GM12878 (cell line): ENCODE data around the gene AGPAT4. TPM values are rescaled to one million over a fixed set of nuclear protein-coding genes. Genes with fewer than 3 reads are reported as not detected.
"Not testable (repeated sequence)": the region's sequence is repeated elsewhere in the genome, so short reads cannot be mapped to it uniquely, and the experiment has no call there.

ENCODE experiments used
- ATAC-seq: fragments of 200-7000 bp; cut with Tn5 transposase; 3 replicates; pipeline ENCODE4 v1.9.1; 2020; ENCODE audit warnings: mild to moderate bottlenecking, moderate library complexity
- BruUV-seq: library from RNA; stranded (reverse); fragments of 400-500 nt; replicated peaks from 2 replicates; lab custom pipeline; 2021; lab: Mats Ljungman, UMichigan
- CTCF ChIA-PET: fragments of 300-600 bp; sonication (Branson Sonifier 250); formaldehyde crosslinking; extraction: SDS; loops from one replicate; lab custom pipeline; 2021; ENCODE audit warnings: inconsistent platforms; lab: Yijun Ruan, JAX
- POLR2A ChIA-PET: fragments of 350-600 bp; formaldehyde crosslinking; extraction: SDS; loops from one replicate; lab custom pipeline; 2021; ENCODE audit warnings: inconsistent platforms; lab: Charles Lee
- RAD21 ChIA-PET: fragments of 300-600 bp; sonication (Branson Sonifier 250); formaldehyde crosslinking; loops from one replicate; lab custom pipeline; 2023; ENCODE audit warnings: antibody characterized with exemption; ENCODE audit not compliant: unreplicated experiment; lab: Charles Lee
- SMC1A ChIA-PET: fragments of 300-600 bp; sonication (Branson Sonifier 250); formaldehyde crosslinking; loops from one replicate; lab custom pipeline; 2023; ENCODE audit not compliant: unreplicated experiment, uncharacterized antibody; lab: Charles Lee
- DNase-seq: peaks from one replicate; pipeline ENCODE4 v3.0.0-alpha.2; 2011; ENCODE audit warnings: low read depth, low spot score
- FAIRE-seq: peaks from 3 replicates; lab custom pipeline; 2011; peaks lifted over from hg19 to GRCh38; lab: Jason Lieb, UNC
- H2AFZ ChIP-seq: 2 replicates; pipeline ENCODE4 v1.6.0; 2011; ENCODE audit warnings: low read depth, low read length, control low read depth; ENCODE audit not compliant: control insufficient read depth
- H3K27ac ChIP-seq: 2 replicates; pipeline ENCODE4 v1.5.1; 2011; ENCODE audit warnings: control low read depth; ENCODE audit not compliant: control insufficient read depth, insufficient read depth
- H3K27me3 ChIP-seq, 2 experiments: replicated peaks in 1 of 2; 2 replicates each; pipeline versions ENCODE4 v1.6.0 to v1.6.1; 2011; ENCODE audit warnings: low read length in 1 of 2; ENCODE audit not compliant: control insufficient read depth in 2 of 2, insufficient read depth in 2 of 2
- H3K36me3 ChIP-seq, 2 experiments: 2 replicates each; pipeline ENCODE4 v1.5.1; 2011; ENCODE audit warnings: low read length in 1 of 2; ENCODE audit not compliant: control insufficient read depth in 2 of 2, insufficient read depth in 2 of 2
- H3K4me1 ChIP-seq: 2 replicates; pipeline ENCODE4 v1.6.1; 2011; ENCODE audit warnings: mild to moderate bottlenecking, low read length, moderate library complexity, mixed read lengths; ENCODE audit not compliant: control insufficient read depth, insufficient read depth
- H3K4me2 ChIP-seq: 2 replicates; pipeline ENCODE4 v1.6.0; 2011; ENCODE audit warnings: control low read depth; ENCODE audit not compliant: control insufficient read depth, insufficient read depth
- H3K4me3 ChIP-seq: fragments of 200-600 bp; sonication (generic); 2 replicates; pipeline ENCODE4 v1.5.1; 2016
- H3K79me2 ChIP-seq: 2 replicates; pipeline ENCODE4 v1.6.0; 2011; ENCODE audit warnings: low read length; ENCODE audit not compliant: control insufficient read depth, insufficient read depth
- H3K9ac ChIP-seq: 2 replicates; pipeline ENCODE4 v1.8.0; 2011; ENCODE audit warnings: low read length, control low read depth, mixed read lengths; ENCODE audit not compliant: control insufficient read depth, insufficient read depth
- H3K9me3 ChIP-seq: replicated peaks from 3 replicates; pipeline ENCODE4 v1.5.1; 2011; ENCODE audit warnings: mild to moderate bottlenecking, low read length; ENCODE audit not compliant: control insufficient read depth, insufficient read depth
- H4K20me1 ChIP-seq: 2 replicates; pipeline ENCODE4 v1.6.0; 2011; ENCODE audit not compliant: control insufficient read depth, insufficient read depth
- CREB1 ChIP-seq: IDR thresholded peaks from 2 replicates; pipeline ENCODE4 v1.6.1; 2012; ENCODE audit warnings: low read depth, mild to moderate bottlenecking, inconsistent platforms
- DPF2 ChIP-seq: fragments of 450-650 bp; IDR thresholded peaks from 2 replicates; pipeline ENCODE4 v1.6.1; 2017; ENCODE audit warnings: mild to moderate bottlenecking
- FOXK2 ChIP-seq: fragments of 450-650 bp; IDR thresholded peaks from 2 replicates; pipeline ENCODE4 v1.6.1; 2017; ENCODE audit warnings: mild to moderate bottlenecking, moderate library complexity
- WGBS: methylation state at CpG from one replicate; pipeline ENCODE4 v1.1.6; 2016; ENCODE audit warnings: low lambda C conversion rate; ENCODE audit not compliant: insufficient replicate concordance, insufficient coverage; ENCODE audit errors: missing lambda C conversion rate; 5-methylcytosine and 5-hydroxymethylcytosine counted together
- in situ Hi-C: fragments of 300-500 bp; cut with MboI; formaldehyde crosslinking; loops from 9 replicates; pipeline ENCODE4 v1.14.3; 2018; ENCODE audit warnings: mixed read lengths
- intact Hi-C: fragments of 100-400 bp; cut with micrococcal nuclease; formaldehyde crosslinking; loops from one replicate; pipeline ENCODE4 v1.14.2; 2022; ENCODE audit not compliant: unreplicated experiment
- polyA plus RNA-seq, 11 experiments: library from polyadenylated mRNA; depleted of rRNA in 4 of 11; unstranded in 6 of 11; stranded (reverse) in 5 of 11; fragments of >200 nt; fragmentation: Nextera tagmentation in 4 of 11; fragmentation: Illumina TruSeq in 1 of 11; extraction: Ambion mirVana in 4 of 11; extraction: Trizol in 1 of 11; gene quantifications; 1 replicate in 1 of 11; 2 replicates in 10 of 11; pipeline versions ENCODE4 v1.2.1 to v1.2.3, GENCODE V29; 2011 to 2016; ENCODE audit warnings: inconsistent platforms in 2 of 11, missing spikeins in 2 of 11, low read depth in 1 of 11
- total RNA-seq, 4 experiments: library from RNA; depleted of rRNA in 3 of 4; stranded (reverse); fragments of >200 nt in 3 of 4; fragmentation: Illumina TruSeq in 1 of 4; extraction: Trizol in 1 of 4; gene quantifications; 2 replicates each; pipeline versions ENCODE4 v1.2.1 to v1.2.3, GENCODE V29; 2013 to 2021
- TF ChIP-seq, protein P1 (sequence below): fragments of 450-650 bp; IDR thresholded peaks from 2 replicates; pipeline ENCODE4 v1.6.1; 2017; ENCODE audit warnings: borderline replicate concordance
- TF ChIP-seq, protein P2 (sequence below): fragments of 450-650 bp; IDR thresholded peaks from 2 replicates; pipeline ENCODE4 v1.6.1; 2016; ENCODE audit warnings: mild to moderate bottlenecking, moderate library complexity, borderline replicate concordance
- TF ChIP-seq, protein P3 (sequence below): IDR thresholded peaks from 2 replicates; pipeline ENCODE4 v1.6.1; 2012; ENCODE audit warnings: low read length, inconsistent platforms

The AGPAT4 gene
- total and polyA plus RNA-seq, 10 of the 15 experiments (the other 5 are each of a cell fraction or from before 2014, with no cell fraction given) = 0.34 to 2.2 (median 1.3) TPM

DNA sequence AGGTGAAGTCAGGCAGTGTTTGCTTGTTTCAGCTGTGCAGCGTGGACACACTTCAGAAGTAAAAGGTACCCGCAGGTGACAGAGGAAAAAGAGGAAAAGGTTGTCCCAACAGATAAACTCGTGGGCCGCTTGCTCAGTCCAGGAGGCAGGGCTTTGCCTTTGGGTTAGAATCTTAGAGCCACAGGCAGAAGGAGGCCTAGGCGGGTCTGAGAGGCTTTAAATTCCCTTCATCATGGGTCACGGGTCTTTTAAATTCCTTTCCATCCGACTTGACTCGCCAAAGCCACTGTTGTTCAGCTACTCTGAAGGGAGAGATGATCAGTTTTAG is 48.2 kb downstream of the AGPAT4 start (continued):
- TF ChIP-seq FOXK2 (no peak), CREB1 (no peak), DPF2 (no peak)

DNA sequence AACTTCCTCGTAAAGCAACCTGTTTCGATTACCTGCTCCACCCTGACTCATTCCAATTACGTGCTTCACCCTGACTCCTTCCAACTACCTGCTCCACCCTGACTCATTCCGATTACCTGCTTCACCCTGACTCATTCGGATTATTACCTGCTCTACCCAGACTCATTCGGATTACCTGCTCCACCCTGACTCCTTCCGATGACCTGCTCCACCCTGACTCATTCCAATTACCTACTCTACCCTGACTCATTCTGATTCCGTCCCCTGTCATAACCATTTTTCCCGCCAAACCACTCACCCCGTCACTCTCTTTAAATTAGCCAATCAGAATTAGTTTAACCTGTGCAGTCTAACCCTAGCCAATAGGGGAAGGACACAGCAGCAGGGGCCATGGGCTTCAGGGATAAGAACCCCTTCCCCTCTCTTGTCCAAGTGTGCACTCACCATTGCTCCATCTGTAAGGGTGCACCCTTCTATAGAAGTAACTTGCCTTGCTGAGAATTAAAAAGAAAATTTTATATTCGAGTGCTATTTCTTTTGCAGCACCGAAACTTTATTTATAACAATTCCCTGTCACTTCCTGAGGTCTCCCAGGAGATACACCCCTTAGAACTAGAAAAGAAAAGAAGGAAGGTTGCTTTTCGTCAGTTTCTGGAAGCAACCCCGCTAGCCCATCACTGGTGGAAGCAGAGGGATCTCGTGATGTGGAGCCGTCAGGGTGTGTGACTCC is 48.7 kb downstream of the AGPAT4 start:
- H3K9ac ChIP-seq, in situ Hi-C loops, CTCF ChIA-PET, H4K20me1 ChIP-seq, H3K27me3 ChIP-seq, H3K79me2 ChIP-seq, BruUV-seq, H3K9me3 ChIP-seq, ATAC-seq, H3K27ac ChIP-seq, DNase-seq, H2AFZ ChIP-seq, H3K36me3 ChIP-seq, H3K4me1 ChIP-seq, RAD21 ChIA-PET, H3K4me3 ChIP-seq, intact Hi-C loops, FAIRE-seq, H3K4me2 ChIP-seq: not testable (repeated sequence)
- WGBS = 68% methylated on average over 16 of the region's 16 CpGs
- POLR2A ChIA-PET = interaction anchor here (0.6 kb wide), 1 partner anchor 90 kb away, joined by 4 read pairs; no protein-coding TSS in a partner anchor
- SMC1A ChIA-PET = interaction anchor here (1.8 kb wide), 1 partner anchor 10 kb away, joined by 3 read pairs; no protein-coding TSS in a partner anchor

DNA sequence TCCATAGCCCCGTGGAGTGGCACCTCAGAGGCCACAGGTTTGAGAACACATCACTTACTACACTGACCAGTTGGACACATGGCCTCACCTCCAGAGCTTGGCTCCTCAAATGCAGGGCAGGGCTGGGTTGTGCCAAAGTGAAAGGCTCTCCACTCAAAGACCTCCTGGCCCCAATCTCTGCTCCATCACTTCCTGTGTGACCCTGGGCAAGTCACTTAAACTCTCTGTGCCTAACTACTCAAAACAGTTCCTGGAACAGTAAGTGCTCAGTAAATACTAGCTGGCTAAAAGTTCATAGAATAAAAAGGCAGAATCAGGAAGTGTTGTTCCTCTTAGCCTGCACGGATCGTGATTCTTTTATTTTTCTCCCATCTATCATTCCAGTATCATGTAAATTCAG is 50.2 kb downstream of the AGPAT4 start:
- ChIA-PET RAD21 (interaction anchor here (0.6 kb wide), 1 partner anchor 199 kb away, joined by 4 read pairs; no protein-coding TSS in a partner anchor), POLR2A (no interaction called here), SMC1A (interaction anchor here (1.8 kb wide), 1 partner anchor 8 kb away, joined by 3 read pairs; no protein-coding TSS in a partner anchor), CTCF (interaction anchor here (0.8 kb wide), 1 partner anchor 147 kb away, joined by 3 read pairs; no protein-coding TSS in a partner anchor)
- Histone ChIP-seq H3K4me1 (no peaks in the 10 kb centered on the region), H3K27me3 (no peaks in the 10 kb centered on the region), H3K9ac (no peak overlapping the region), H3K27ac (no peak overlapping the region), H3K9me3 (no peaks in the 10 kb centered on the region), H2AFZ (no peak overlapping the region), H3K79me2 (no peaks in the 10 kb centered on the region), H3K36me3 (no peaks in the 10 kb centered on the region), H3K4me3 (no peak overlapping the region), H4K20me1 (no peaks in the 10 kb centered on the region), H3K4me2 (no peak overlapping the region)
- WGBS = 59% methylated on average over 3 of the region's 3 CpGs
- ATAC-seq (no peak), DNase-seq (no peak), FAIRE-seq (no peak)
- BruUV-seq = no TSS peak
- in situ Hi-C loops (no loop called here), intact Hi-C loops (no loop called here)
- TF ChIP-seq, protein P1, sequence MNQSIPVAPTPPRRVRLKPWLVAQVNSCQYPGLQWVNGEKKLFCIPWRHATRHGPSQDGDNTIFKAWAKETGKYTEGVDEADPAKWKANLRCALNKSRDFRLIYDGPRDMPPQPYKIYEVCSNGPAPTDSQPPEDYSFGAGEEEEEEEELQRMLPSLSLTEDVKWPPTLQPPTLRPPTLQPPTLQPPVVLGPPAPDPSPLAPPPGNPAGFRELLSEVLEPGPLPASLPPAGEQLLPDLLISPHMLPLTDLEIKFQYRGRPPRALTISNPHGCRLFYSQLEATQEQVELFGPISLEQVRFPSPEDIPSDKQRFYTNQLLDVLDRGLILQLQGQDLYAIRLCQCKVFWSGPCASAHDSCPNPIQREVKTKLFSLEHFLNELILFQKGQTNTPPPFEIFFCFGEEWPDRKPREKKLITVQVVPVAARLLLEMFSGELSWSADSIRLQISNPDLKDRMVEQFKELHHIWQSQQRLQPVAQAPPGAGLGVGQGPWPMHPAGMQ = no peak
- TF ChIP-seq, protein P2, sequence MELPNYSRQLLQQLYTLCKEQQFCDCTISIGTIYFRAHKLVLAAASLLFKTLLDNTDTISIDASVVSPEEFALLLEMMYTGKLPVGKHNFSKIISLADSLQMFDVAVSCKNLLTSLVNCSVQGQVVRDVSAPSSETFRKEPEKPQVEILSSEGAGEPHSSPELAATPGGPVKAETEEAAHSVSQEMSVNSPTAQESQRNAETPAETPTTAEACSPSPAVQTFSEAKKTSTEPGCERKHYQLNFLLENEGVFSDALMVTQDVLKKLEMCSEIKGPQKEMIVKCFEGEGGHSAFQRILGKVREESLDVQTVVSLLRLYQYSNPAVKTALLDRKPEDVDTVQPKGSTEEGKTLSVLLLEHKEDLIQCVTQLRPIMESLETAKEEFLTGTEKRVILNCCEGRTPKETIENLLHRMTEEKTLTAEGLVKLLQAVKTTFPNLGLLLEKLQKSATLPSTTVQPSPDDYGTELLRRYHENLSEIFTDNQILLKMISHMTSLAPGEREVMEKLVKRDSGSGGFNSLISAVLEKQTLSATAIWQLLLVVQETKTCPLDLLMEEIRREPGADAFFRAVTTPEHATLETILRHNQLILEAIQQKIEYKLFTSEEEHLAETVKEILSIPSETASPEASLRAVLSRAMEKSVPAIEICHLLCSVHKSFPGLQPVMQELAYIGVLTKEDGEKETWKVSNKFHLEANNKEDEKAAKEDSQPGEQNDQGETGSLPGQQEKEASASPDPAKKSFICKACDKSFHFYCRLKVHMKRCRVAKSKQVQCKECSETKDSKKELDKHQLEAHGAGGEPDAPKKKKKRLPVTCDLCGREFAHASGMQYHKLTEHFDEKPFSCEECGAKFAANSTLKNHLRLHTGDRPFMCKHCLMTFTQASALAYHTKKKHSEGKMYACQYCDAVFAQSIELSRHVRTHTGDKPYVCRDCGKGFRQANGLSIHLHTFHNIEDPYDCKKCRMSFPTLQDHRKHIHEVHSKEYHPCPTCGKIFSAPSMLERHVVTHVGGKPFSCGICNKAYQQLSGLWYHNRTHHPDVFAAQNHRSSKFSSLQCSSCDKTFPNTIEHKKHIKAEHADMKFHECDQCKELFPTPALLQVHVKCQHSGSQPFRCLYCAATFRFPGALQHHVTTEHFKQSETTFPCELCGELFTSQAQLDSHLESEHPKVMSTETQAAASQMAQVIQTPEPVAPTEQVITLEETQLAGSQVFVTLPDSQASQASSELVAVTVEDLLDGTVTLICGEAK = no peak
- TF ChIP-seq, protein P3, sequence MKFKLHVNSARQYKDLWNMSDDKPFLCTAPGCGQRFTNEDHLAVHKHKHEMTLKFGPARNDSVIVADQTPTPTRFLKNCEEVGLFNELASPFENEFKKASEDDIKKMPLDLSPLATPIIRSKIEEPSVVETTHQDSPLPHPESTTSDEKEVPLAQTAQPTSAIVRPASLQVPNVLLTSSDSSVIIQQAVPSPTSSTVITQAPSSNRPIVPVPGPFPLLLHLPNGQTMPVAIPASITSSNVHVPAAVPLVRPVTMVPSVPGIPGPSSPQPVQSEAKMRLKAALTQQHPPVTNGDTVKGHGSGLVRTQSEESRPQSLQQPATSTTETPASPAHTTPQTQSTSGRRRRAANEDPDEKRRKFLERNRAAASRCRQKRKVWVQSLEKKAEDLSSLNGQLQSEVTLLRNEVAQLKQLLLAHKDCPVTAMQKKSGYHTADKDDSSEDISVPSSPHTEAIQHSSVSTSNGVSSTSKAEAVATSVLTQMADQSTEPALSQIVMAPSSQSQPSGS = no peak
